Effector CD4-positive, alpha-beta T cell (primary cell): ENCODE measurements around the gene DUOX2.
"Not testable (repeated sequence)": the region's sequence is repeated elsewhere in the genome, so short reads cannot be mapped to it uniquely, and the experiment has no call there.

Experiments used
- DNase-seq: peaks from one replicate; pipeline ENCODE4 v3.0.0-alpha.2; 2020

The DUOX2 gene

GRCh38 chr15:45138814-45139765 lies 25.1 kb upstream of the DUOX2 start:
- no peak for DNase-seq

GRCh38 chr15:45137703-45138102 lies 23.7 kb upstream of the DUOX2 start:
- no peak for DNase-seq

DNA sequence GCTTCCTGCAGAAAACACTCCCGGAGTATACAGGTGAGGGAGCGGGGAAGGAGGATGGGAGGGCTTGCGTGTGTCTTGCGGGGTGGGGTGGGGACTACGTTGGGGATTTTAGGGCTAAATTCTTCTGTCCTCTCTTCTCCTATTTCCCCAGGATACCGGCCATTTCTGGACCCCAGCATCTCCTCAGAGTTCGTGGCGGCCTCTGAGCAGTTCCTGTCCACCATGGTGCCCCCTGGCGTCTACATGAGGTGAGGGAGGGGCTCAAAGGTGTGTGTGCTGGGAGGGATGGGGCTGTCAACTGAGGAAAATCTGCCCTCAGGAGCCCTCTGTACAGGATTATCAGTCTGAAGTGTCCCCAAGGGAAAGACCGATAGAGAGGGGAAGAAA lies 22.4 kb upstream of the DUOX2 start:
- no peak for DNase-seq

DNA sequence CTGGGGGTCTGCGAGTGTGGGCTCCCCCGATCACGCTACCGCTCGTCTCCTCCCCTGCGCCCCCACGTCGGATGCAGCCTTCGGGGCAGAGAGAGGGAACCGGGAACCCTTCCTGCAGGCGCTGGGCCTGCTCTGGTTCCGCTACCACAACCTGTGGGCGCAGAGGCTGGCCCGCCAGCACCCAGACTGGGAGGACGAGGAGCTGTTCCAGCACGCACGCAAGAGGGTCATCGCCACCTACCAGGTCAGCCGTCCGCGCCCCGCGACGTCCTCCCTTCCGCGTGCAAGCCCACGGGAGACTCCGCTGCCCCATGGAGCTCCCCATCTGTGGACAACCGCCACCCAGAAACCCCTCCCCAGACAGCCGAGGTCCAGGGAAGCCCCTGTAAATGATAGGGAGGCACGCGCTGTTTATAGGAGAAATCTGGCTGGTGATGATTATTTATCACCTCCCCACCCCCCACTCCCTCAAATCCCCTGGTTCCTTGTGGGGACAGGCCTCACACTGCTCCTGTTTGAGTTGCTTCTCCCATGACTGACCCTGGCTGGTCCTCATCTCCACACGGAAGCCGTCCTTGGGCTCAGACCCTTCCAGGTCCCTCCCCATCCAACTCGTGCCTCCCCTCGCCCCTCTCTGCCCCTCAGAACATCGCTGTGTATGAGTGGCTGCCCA lies 21.9 kb upstream of the DUOX2 start:
- not testable (repeated sequence) for DNase-seq

DNA sequence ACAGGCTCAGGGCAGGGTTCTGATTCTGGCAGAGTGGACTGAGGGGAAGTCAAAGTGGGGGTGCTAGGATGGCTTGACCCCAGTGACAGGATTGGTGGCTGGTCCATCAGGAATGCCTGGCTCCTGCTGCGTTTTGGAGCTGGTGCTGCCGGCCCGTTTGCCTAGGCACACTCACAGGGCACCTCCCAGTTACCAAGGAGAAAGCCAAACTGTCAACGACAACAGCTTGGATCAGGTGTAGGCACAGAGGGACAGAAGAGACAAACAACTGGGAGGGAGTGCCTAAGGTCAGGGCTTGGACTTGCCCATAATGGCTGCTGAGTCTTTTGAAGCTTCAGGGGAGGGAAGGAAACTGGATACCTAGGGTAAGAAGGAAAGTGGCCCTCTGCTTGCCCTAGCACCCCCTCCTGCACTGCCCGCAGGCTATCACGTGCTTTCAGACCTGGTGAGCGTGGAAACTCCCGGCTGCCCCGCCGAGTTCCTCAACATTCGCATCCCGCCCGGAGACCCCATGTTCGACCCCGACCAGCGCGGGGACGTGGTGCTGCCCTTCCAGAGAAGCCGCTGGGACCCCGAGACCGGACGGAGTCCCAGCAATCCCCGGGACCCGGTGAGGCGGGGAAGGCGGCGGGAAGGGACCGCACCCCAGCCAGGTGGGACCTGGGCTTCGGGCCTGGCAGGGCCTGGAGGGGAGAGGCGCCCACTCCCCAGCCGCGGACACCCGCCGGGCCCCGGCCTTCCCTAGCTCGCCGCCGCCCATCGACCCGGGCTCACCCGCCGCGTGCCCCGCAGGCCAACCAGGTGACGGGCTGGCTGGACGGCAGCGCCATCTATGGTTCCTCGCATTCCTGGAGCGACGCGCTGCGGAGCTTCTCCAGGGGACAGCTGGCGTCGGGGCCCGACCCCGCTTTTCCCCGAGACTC lies 21.0 kb upstream of the DUOX2 start:
- no peak for DNase-seq

DNA sequence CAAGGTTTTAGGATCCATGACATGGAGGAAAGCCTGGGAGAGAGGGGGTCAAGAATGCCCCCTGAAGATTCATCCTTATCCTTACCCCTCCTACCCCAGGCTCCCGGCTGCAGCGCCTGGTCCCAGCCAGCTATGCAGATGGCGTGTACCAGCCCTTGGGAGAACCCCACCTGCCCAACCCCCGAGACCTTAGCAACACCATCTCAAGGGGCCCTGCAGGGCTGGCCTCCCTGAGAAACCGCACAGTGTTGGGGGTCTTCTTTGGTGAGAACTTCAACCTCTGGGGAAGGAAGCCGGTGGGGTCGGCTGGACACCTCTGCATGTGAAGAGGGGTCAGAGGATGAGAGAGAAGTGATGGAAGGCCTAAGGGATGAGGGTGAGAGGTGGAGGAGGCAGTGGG lies 20.1 kb upstream of the DUOX2 start:
- no peak for DNase-seq

GRCh38 chr15:45133561-45133920 lies 19.6 kb upstream of the DUOX2 start:
- DNase-seq: no peak

DNA sequence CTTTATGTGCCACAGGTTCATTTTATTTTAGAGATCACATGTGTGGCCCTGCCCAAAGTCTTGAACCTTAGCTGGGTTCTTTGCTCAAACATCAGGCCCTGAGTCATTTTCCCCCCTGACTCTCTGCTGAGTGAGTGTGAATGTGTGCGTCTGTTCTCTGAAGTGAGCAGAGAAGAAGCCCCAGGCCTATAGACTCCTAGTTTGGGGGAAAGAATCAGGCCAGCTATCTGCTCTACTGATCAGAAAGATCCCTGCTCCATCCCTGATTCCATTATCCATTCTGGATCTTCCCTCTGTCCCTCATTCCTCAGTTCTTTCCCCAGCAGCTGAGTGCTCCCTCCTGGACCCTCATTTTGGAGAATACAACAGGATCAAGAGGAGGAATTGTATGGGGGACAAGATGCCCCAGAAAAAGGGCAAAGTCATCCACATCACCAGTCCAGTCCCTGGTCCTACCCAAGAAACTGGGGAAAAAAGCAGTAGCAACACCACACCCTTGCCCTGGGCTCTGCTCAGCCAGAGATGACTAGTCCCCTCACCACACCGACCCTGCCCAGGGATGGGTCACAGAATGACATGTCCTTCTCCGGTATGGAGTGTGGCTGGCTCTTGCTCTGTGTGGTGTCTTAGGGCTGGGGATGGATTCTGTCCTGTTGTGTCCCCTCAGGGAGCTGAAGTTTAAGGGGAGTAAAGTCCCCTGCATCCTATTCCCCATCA lies 19.0 kb upstream of the DUOX2 start:
- DNase-seq: no peak

DNA sequence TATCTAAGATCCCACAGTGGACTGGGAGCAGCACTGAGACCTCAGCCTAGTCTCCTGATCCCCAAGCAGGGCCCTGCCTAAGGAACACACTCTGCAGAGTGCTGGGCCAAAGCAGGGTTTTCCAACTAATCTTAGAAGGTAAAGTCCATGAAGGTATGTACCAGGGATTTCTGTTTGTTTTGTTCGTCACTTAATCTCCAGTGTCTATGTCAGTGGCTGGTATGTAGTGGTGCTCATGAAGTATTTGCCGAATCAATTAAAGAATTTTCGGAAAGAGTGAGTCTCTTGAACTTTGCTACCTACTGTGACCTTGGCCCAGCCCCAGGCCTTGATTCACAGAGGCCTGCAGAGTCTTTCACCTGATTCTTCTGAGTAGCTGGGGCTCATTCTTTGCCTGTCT lies 17.5 kb upstream of the DUOX2 start:
- no peak for DNase-seq

DNA sequence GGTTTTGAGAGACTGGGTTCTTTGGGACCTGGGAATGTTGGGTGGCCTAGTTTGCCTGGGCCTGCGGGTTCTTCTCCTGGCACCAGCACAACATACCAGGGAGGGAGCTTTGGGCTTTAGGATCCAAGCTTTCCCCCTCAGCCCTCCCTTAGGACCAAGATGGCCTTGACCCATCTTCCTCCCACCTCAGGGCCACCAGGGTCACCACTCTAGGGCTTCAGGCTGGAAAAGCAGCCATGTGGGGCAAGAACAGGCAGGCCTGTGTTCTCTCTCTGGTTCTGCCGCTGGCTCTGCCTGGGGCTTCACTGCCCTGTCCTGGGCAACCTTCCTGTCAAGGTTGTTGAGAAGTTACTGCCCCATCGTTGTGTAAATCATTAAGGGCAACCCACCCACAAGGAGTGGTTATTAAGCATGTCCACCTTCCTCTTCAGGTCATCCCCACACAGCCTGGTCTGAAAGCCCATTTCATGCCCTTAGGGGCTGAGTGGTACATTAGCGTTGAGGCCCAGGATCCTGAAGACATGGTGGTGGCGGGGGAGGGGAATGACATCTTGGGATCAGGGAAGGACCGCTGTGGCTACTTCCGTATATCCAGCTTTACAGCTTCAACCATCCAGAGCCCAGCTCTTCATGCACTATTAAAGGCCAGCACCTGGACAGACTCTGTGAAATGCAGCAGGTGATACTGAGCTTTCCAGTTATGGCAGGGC lies 16.5 kb upstream of the DUOX2 start:
- no peak for DNase-seq

DNA sequence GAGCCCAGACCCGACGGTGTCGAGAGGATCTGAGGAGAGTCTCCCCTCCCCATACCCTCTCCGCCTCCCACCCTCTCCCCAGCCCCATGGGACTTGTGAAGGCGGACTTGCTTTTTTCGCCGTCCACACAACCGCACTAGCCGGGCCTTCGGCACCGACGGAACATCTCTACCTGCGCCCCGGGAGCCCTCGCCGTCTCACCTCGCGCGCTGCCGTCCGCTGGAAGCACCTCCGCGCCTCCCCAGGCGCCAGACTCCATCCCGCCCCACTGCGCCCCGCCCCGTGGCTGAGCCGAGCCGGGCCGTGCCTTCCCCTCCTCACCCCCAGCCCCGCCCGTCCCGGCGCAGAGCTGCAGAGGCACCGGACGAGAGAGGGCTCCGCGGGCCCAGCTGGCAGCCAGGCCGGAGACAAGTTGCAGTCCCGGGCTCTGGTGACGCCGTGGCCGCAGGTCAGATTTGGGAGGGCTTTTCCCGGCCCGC lies 15.7 kb upstream of the DUOX2 start, which contains the start of the genes DUOX1 and DUOXA1:
TSS of gene DUOX1 (plus strand) at position 344 of the 479 bp plus-strand sequence. CDS start 1,973 bp downstream, outside the sequence.
TSS of gene DUOXA1 (minus strand) at position 229 of the 479 bp plus-strand sequence. CDS start 6,865 bp downstream, outside the sequence.
- no peak for DNase-seq

- no peak for DNase-seq
Observed at GRCh38 chr15:45128971-45129639, 15.1 kb upstream of the DUOX2 start.

DNA sequence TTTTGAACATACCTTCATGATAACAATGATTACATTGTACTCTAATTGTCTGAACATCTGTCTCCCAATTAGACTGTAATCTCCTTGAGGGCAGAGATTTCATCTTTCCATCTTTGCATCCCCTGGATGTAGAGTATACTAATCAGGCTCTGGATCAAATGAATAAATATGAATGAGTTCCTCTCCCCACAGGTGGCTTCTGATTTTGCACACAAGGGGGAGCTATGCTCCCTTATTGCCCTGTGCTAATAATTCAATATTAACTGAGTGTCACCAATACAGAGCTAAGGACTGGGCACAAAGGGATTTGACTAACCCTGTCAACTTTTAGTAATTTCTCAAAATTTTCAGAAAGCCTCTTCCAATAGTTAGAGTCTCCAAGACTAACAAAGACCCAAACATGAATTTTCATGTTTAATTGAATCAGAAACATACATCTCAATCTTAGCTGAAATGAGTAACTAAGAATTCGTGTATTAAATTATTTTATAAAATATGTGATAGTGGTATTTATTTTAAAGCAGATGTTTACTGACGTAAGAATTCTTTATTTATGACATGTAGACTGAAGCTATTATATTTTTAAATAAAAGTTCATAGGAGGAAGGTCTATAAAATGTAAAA lies 12.7 kb upstream of the DUOX2 start:
- peak; percentile 43 for DNase-seq

DNA sequence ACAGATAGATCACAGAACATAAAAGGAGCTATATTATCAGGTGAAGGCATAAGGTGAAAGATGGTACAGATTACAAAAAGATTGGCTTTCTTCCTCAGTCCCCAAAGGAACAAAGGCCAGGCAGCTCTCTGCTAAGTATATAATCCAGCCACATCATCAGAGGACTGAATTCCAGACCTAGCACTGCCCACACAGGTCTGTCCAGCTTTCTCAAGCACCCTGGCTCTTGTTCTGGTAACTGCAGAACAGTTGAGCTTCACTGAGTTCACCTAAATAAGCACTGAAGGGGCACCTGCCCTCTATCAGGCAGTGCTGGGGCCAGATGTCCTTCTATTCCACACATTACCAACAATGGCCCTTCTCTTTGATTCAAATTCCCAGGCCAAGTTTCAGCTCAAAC lies 9.4 kb upstream of the DUOX2 start:
- DNase-seq: no peak

GRCh38 chr15:45122719-45123118 lies 8.7 kb upstream of the DUOX2 start:
- no peak for DNase-seq

DNA sequence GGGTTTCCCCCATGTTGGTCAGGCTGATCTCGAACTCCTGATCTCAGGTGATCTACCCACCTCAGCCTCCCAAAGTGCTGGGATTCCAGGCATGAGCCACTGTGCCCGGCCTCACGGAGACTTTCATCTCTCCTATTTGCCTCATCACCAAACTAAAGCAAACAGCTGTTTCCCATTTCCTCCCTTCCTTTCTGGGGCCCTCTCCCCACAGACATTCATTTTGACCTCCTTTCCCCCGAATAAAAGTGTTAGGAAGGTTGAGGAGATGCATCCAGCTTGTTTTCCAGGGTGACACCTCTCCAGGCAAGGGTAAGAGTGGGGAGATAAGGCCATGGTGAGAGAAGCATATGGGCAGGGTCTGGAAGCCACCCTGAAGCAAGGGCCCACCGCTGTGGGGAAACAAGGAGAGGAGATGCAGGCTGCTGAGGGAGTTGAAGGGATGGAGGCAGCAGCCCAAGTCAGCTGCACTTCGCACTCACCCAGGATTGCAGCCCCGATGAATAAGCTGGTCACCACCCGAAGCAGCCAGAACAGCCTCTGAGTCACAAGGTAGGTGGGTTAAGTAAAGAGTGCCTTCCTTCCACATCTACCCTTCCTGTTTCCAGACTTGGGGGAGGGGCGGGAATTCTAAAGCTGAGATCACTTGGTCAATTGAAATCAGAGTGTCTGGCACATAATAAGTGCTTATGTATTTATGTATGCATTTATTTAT lies 7.9 kb upstream of the DUOX2 start:
- no peak for DNase-seq

DNA sequence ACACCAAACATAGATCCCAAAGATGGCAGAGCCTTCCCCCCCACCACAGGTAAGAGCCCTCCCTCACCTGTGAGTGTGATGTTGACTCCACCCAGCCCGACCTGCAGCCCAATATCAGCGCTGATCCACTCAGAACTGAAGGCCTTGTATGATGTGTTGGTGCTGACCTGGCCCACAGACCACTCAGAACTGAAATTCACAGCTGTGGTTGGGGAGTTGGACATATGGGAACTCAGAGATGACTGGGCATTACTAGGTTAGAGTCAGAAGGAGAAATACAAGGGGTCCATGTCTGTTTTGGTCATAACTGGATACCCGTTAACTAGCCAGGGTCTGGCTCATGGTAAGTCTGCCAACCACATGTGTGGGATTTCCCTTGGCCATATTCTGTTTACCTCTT lies 7.0 kb upstream of the DUOX2 start:
- DNase-seq: no peak

- no peak for DNase-seq
Observed at GRCh38 chr15:45120081-45120972, 6.4 kb upstream of the DUOX2 start.

DNA sequence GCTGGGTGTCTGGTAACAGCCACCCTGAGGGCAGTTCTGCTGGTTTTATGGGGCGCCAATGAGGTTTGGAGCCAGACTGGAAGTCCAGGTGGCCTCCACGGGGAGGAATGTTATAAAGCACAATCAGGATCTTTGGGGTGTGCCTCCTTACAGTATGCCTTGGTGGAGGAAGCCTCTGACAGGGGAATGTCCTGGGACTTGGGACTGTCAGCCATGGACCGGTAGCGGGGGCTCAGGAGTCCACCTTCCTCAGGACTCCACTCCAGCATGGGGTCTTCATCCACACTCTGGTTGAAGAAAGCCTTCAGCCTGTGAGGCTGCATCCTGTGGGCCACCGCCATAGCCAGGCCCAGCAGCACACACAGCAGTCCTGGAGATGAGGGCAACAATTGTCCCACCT lies 5.0 kb upstream of the DUOX2 start:
- no peak for DNase-seq
